GM12878 (cell line): ENCODE data around the gene CES4A. TPM values are rescaled to one million over a fixed set of nuclear protein-coding genes. Genes with fewer than 3 reads are reported as not detected.
A peak's percentile ranks its signal among the peaks of the same experiment; 100 is the strongest.

ENCODE experiments used
- ATF2 ChIP-seq: IDR thresholded peaks from 2 replicates; pipeline ENCODE4 v1.6.1; 2012; ENCODE audit warnings: low read length, inconsistent platforms
- BCL11A ChIP-seq: IDR thresholded peaks from 2 replicates; pipeline ENCODE4 v1.6.1; 2011; ENCODE audit warnings: low read depth, low read length
- CHD4 ChIP-seq: fragments of 200-600 bp; sonication (generic); IDR thresholded peaks from 2 replicates; pipeline ENCODE4 v1.6.1; 2016; ENCODE audit warnings: mild to moderate bottlenecking
- CREM ChIP-seq: IDR thresholded peaks from 2 replicates; pipeline ENCODE4 v1.6.1; 2014; ENCODE audit warnings: antibody characterized with exemption, low read depth
- EED ChIP-seq: sonication (generic); IDR thresholded peaks from 2 replicates; pipeline ENCODE4 v1.6.1; 2016; ENCODE audit warnings: antibody characterized with exemption, low read depth
- FOXM1 ChIP-seq: IDR thresholded peaks from 2 replicates; pipeline ENCODE4 v1.6.1; 2012; ENCODE audit warnings: low read depth, mild to moderate bottlenecking, inconsistent platforms, low read length, moderate library complexity
- IKZF2 ChIP-seq, 2 experiments: fragments of 450-650 bp; IDR thresholded peaks; 2 replicates each; pipeline ENCODE4 v1.6.1; 2017; ENCODE audit warnings: mild to moderate bottlenecking in 2 of 2, moderate library complexity in 2 of 2
- MEF2B ChIP-seq: fragments of 450-650 bp; IDR thresholded peaks from 2 replicates; pipeline ENCODE4 v1.6.1; 2018; ENCODE audit warnings: mild to moderate bottlenecking, moderate library complexity; ENCODE audit not compliant: partially characterized antibody, poor library complexity, severe bottlenecking
- NFIC ChIP-seq: IDR thresholded peaks from 2 replicates; pipeline ENCODE4 v1.6.1; 2012; ENCODE audit warnings: low read depth, mild to moderate bottlenecking, inconsistent platforms, low read length, moderate library complexity
- NR2F1 ChIP-seq: fragments of 450-650 bp; conservative IDR thresholded peaks from 2 replicates; pipeline ENCODE4 v1.6.1; 2017; ENCODE audit warnings: mild to moderate bottlenecking
- NRF1 ChIP-seq: conservative IDR thresholded peaks from 2 replicates; pipeline ENCODE4 v1.6.1; 2011; ENCODE audit warnings: mild to moderate bottlenecking, low read depth, low read length, improper control_type of control experiment
- PKNOX1 ChIP-seq: fragments of 450-650 bp; IDR thresholded peaks from 2 replicates; pipeline ENCODE4 v1.6.1; 2016; ENCODE audit warnings: mild to moderate bottlenecking
- PML ChIP-seq: IDR thresholded peaks from 2 replicates; pipeline ENCODE4 v1.6.1; 2012; ENCODE audit warnings: low read length, inconsistent platforms
- RUNX3 ChIP-seq: IDR thresholded peaks from 2 replicates; pipeline ENCODE4 v1.6.1; 2012; ENCODE audit warnings: low read length, inconsistent platforms
- TCF7 ChIP-seq: IDR thresholded peaks from 2 replicates; pipeline ENCODE4 v1.6.1; 2014; ENCODE audit warnings: antibody characterized with exemption, borderline replicate concordance
- ZBTB4 ChIP-seq: fragments of 450-650 bp; formaldehyde crosslinking; IDR thresholded peaks from 2 replicates; pipeline ENCODE4 v1.4.0; 2022; ENCODE audit warnings: mild to moderate bottlenecking, moderate library complexity
- polyA plus RNA-seq, 11 experiments: library from polyadenylated mRNA; depleted of rRNA in 4 of 11; unstranded in 6 of 11; stranded (reverse) in 5 of 11; fragments of >200 nt; fragmentation: Nextera tagmentation in 4 of 11; fragmentation: Illumina TruSeq in 1 of 11; extraction: Ambion mirVana in 4 of 11; extraction: Trizol in 1 of 11; gene quantifications; 1 replicate in 1 of 11; 2 replicates in 10 of 11; pipeline versions ENCODE4 v1.2.1 to v1.2.3, GENCODE V29; 2011 to 2016; ENCODE audit warnings: inconsistent platforms in 2 of 11, missing spikeins in 2 of 11, low read depth in 1 of 11
- small RNA-seq: library from RNA; depleted of rRNA; stranded (forward); fragments of <200 nt; gene quantifications from one replicate; pipeline ENCODE3, GENCODE V24; 2014
- total RNA-seq, 4 experiments: library from RNA; depleted of rRNA in 3 of 4; stranded (reverse); fragments of >200 nt in 3 of 4; fragmentation: Illumina TruSeq in 1 of 4; extraction: Trizol in 1 of 4; gene quantifications; 2 replicates each; pipeline versions ENCODE4 v1.2.1 to v1.2.3, GENCODE V29; 2013 to 2021

The CES4A gene
- total and polyA plus RNA-seq, 10 of the 15 experiments (the other 5 are each of a cell fraction or from before 2014, with no cell fraction given): 0.05 to 5.0 (median 2.1) TPM

- TF ChIP-seq NR2F1: no peak
- TF ChIP-seq CREM: peak; percentile 30
- TF ChIP-seq IKZF2 (IDR thresholded peaks at IDR 0.05): peak; percentile 15 to 52; a peak in 2 of 4 replicates
- peak; percentile 49; the same call in 1 of the 2 replicates for TF ChIP-seq TCF7
- peak; percentile 19; the same call in 1 of the 2 replicates for TF ChIP-seq BCL11A
- TF ChIP-seq NFIC: peak; percentile 76
- TF ChIP-seq ZBTB4 (CRISPR knock-in tag): no peak
- TF ChIP-seq EED: peak; percentile 67
- TF ChIP-seq FOXM1: 0 out of 2 replicates have a peak, but pooled peaks have one; percentile 45
- peak; percentile 20 for TF ChIP-seq MEF2B
- TF ChIP-seq NRF1: no peak
- peak; percentile 58 for TF ChIP-seq RUNX3
- peak; percentile 25; the same call in 1 of the 2 replicates for TF ChIP-seq PML
- peak; percentile 41; the same call in 1 of the 2 replicates for TF ChIP-seq ATF2
- peak; percentile 23; the same call in 1 of the 2 replicates for TF ChIP-seq PKNOX1
- no peak for TF ChIP-seq CHD4
- TF ChIP-seq, all 136 proteins: peak for 18
Measured at GRCh38 chr16:67055712-67056487, 67.5 kb downstream of the CES4A start (continued).

Small RNA genes lying within 50 kb of the gene (small RNA-seq; reads per million reads assigned to genes)
- gene RN7SL543P: not detected

Other genes with a start within 250 kb of the CES4A start
Only the 7 nearest of the 22 such genes appear.
- gene PDP2, start 108.1 kb upstream of the CES4A start, total RNA-seq (2014; rRNA removed): 6.3 and 6.4 TPM in 2 replicates
- 6.1 and 6.4 TPM in 2 replicates for gene PDP2, start 108.1 kb upstream of the CES4A start, total RNA-seq (2014; rRNA removed; fragmentation: Illumina TruSeq; extraction: Trizol)
- 16.4 and 19.5 TPM in 2 replicates for gene PDP2, start 108.1 kb upstream of the CES4A start, total RNA-seq (2021)
- gene PDP2, start 108.1 kb upstream of the CES4A start, polyA plus RNA-seq (2011; rRNA removed): 31.1 and 33.0 TPM in 2 replicates
- gene PDP2, start 108.1 kb upstream of the CES4A start, polyA plus RNA-seq (2014; fragmentation: Illumina TruSeq; extraction: Trizol): 11.4 and 19.3 TPM in 2 replicates
- 1 to 10 TPM; 3.0 to 4.5 TPM for gene PDP2, start 108.1 kb upstream of the CES4A start, polyA plus RNA-seq (2014; fragmentation: Nextera tagmentation; extraction: Ambion mirVana)
- 8.0 and 12.5 TPM in 2 replicates for gene PDP2, start 108.1 kb upstream of the CES4A start, polyA plus RNA-seq (2014; rRNA removed)
- gene PDP2, start 108.1 kb upstream of the CES4A start, polyA plus RNA-seq (2016; fragmentation: Nextera tagmentation; extraction: Ambion mirVana): 1 to 10 TPM; 1.9 to 4.5 TPM
- not detected in 2 replicates for gene CDH16, start 69.7 kb upstream of the CES4A start, total RNA-seq (2014; rRNA removed)
- not detected in 2 replicates for gene CDH16, start 69.7 kb upstream of the CES4A start, total RNA-seq (2014; rRNA removed; fragmentation: Illumina TruSeq; extraction: Trizol)
- not detected in 2 replicates for gene CDH16, start 69.7 kb upstream of the CES4A start, total RNA-seq (2021)
- 0.05 TPM in 1 of 2 replicates, not detected in the other for gene CDH16, start 69.7 kb upstream of the CES4A start, polyA plus RNA-seq (2011; rRNA removed)
- not detected in 2 replicates for gene CDH16, start 69.7 kb upstream of the CES4A start, polyA plus RNA-seq (2014; fragmentation: Illumina TruSeq; extraction: Trizol)
- gene CDH16, start 69.7 kb upstream of the CES4A start, polyA plus RNA-seq (2014; fragmentation: Nextera tagmentation; extraction: Ambion mirVana): not detected
- gene CDH16, start 69.7 kb upstream of the CES4A start, polyA plus RNA-seq (2014; rRNA removed): not detected in 2 replicates
- not detected for gene CDH16, start 69.7 kb upstream of the CES4A start, polyA plus RNA-seq (2016; fragmentation: Nextera tagmentation; extraction: Ambion mirVana)
- 6.5 and 8.5 TPM in 2 replicates for gene RRAD, start 63.1 kb upstream of the CES4A start, total RNA-seq (2014; rRNA removed)
- gene RRAD, start 63.1 kb upstream of the CES4A start, total RNA-seq (2014; rRNA removed; fragmentation: Illumina TruSeq; extraction: Trizol): 1.5 and 1.7 TPM in 2 replicates
- 4.0 and 4.6 TPM in 2 replicates for gene RRAD, start 63.1 kb upstream of the CES4A start, total RNA-seq (2021)
- 0.75 and 2.6 TPM in 2 replicates for gene RRAD, start 63.1 kb upstream of the CES4A start, polyA plus RNA-seq (2011; rRNA removed)
- 0.41 TPM in 1 of 2 replicates, not detected in the other for gene RRAD, start 63.1 kb upstream of the CES4A start, polyA plus RNA-seq (2014; fragmentation: Illumina TruSeq; extraction: Trizol)
- gene RRAD, start 63.1 kb upstream of the CES4A start, polyA plus RNA-seq (2014; fragmentation: Nextera tagmentation; extraction: Ambion mirVana): under 1 TPM; 0.11 to 0.64 TPM
- 5.7 and 8.9 TPM in 2 replicates for gene RRAD, start 63.1 kb upstream of the CES4A start, polyA plus RNA-seq (2014; rRNA removed)
- gene RRAD, start 63.1 kb upstream of the CES4A start, polyA plus RNA-seq (2016; fragmentation: Nextera tagmentation; extraction: Ambion mirVana): 1 to 10 TPM; 3.0 to 8.3 TPM
- 141 and 156 TPM in 2 replicates for gene CIAO2B, start 54.2 kb upstream of the CES4A start, total RNA-seq (2014; rRNA removed)
- gene CIAO2B, start 54.2 kb upstream of the CES4A start, total RNA-seq (2014; rRNA removed; fragmentation: Illumina TruSeq; extraction: Trizol): 69.3 and 77.2 TPM in 2 replicates
- gene CIAO2B, start 54.2 kb upstream of the CES4A start, total RNA-seq (2021): 76.4 and 81.3 TPM in 2 replicates
- gene CIAO2B, start 54.2 kb upstream of the CES4A start, polyA plus RNA-seq (2011; rRNA removed): 108 and 182 TPM in 2 replicates
- gene CIAO2B, start 54.2 kb upstream of the CES4A start, polyA plus RNA-seq (2014; fragmentation: Illumina TruSeq; extraction: Trizol): 41.2 and 86.9 TPM in 2 replicates
- 100 to 1,000 TPM; 101 to 120 TPM for gene CIAO2B, start 54.2 kb upstream of the CES4A start, polyA plus RNA-seq (2014; fragmentation: Nextera tagmentation; extraction: Ambion mirVana)
- gene CIAO2B, start 54.2 kb upstream of the CES4A start, polyA plus RNA-seq (2014; rRNA removed): 198 and 225 TPM in 2 replicates
- gene CIAO2B, start 54.2 kb upstream of the CES4A start, polyA plus RNA-seq (2016; fragmentation: Nextera tagmentation; extraction: Ambion mirVana): 100 to 1,000 TPM; 226 to 241 TPM
- gene CES2, start 53.1 kb upstream of the CES4A start, total RNA-seq (2014; rRNA removed): 31.1 and 33.7 TPM in 2 replicates
- gene CES2, start 53.1 kb upstream of the CES4A start, total RNA-seq (2014; rRNA removed; fragmentation: Illumina TruSeq; extraction: Trizol): 15.1 and 17.0 TPM in 2 replicates
- gene CES2, start 53.1 kb upstream of the CES4A start, total RNA-seq (2021): 26.9 and 33.2 TPM in 2 replicates
- 9.8 and 14.1 TPM in 2 replicates for gene CES2, start 53.1 kb upstream of the CES4A start, polyA plus RNA-seq (2011; rRNA removed)
- gene CES2, start 53.1 kb upstream of the CES4A start, polyA plus RNA-seq (2014; fragmentation: Illumina TruSeq; extraction: Trizol): 16.6 and 19.6 TPM in 2 replicates
- 1 to 10 TPM; 1.6 to 2.4 TPM for gene CES2, start 53.1 kb upstream of the CES4A start, polyA plus RNA-seq (2014; fragmentation: Nextera tagmentation; extraction: Ambion mirVana)
- 24.0 and 28.8 TPM in 2 replicates for gene CES2, start 53.1 kb upstream of the CES4A start, polyA plus RNA-seq (2014; rRNA removed)
- 10 to 100 TPM; 22.5 to 25.1 TPM for gene CES2, start 53.1 kb upstream of the CES4A start, polyA plus RNA-seq (2016; fragmentation: Nextera tagmentation; extraction: Ambion mirVana)
- 0.71 and 1.4 TPM in 2 replicates for gene CES3, start 27.3 kb upstream of the CES4A start, total RNA-seq (2014; rRNA removed)
- 0.72 and 0.83 TPM in 2 replicates for gene CES3, start 27.3 kb upstream of the CES4A start, total RNA-seq (2014; rRNA removed; fragmentation: Illumina TruSeq; extraction: Trizol)
- gene CES3, start 27.3 kb upstream of the CES4A start, total RNA-seq (2021): 1.9 and 3.1 TPM in 2 replicates
- 0.62 and 1.3 TPM in 2 replicates for gene CES3, start 27.3 kb upstream of the CES4A start, polyA plus RNA-seq (2011; rRNA removed)
- gene CES3, start 27.3 kb upstream of the CES4A start, polyA plus RNA-seq (2014; fragmentation: Illumina TruSeq; extraction: Trizol): 0.10 and 0.76 TPM in 2 replicates
- gene CES3, start 27.3 kb upstream of the CES4A start, polyA plus RNA-seq (2014; fragmentation: Nextera tagmentation; extraction: Ambion mirVana): under 1 TPM; 0.09 to 0.18 TPM
- gene CES3, start 27.3 kb upstream of the CES4A start, polyA plus RNA-seq (2014; rRNA removed): 1.5 and 3.0 TPM in 2 replicates
- gene CES3, start 27.3 kb upstream of the CES4A start, polyA plus RNA-seq (2016; fragmentation: Nextera tagmentation; extraction: Ambion mirVana): under 1 TPM; 0.68 to 0.76 TPM
- 65.0 and 70.8 TPM in 2 replicates for gene CBFB, start 40.6 kb downstream of the CES4A start, total RNA-seq (2014; rRNA removed)
- 61.8 and 76.7 TPM in 2 replicates for gene CBFB, start 40.6 kb downstream of the CES4A start, total RNA-seq (2014; rRNA removed; fragmentation: Illumina TruSeq; extraction: Trizol)
- 83.4 and 83.8 TPM in 2 replicates for gene CBFB, start 40.6 kb downstream of the CES4A start, total RNA-seq (2021)
- 81.6 and 92.3 TPM in 2 replicates for gene CBFB, start 40.6 kb downstream of the CES4A start, polyA plus RNA-seq (2011; rRNA removed)
- gene CBFB, start 40.6 kb downstream of the CES4A start, polyA plus RNA-seq (2014; fragmentation: Illumina TruSeq; extraction: Trizol): 56.1 and 66.4 TPM in 2 replicates
- 10 to 100 TPM; 25.3 to 43.6 TPM for gene CBFB, start 40.6 kb downstream of the CES4A start, polyA plus RNA-seq (2014; fragmentation: Nextera tagmentation; extraction: Ambion mirVana)
- gene CBFB, start 40.6 kb downstream of the CES4A start, polyA plus RNA-seq (2014; rRNA removed): 43.0 and 52.1 TPM in 2 replicates
- 10 to 100 TPM; 31.6 to 75.1 TPM for gene CBFB, start 40.6 kb downstream of the CES4A start, polyA plus RNA-seq (2016; fragmentation: Nextera tagmentation; extraction: Ambion mirVana)